Heart left ventricle (tissue), 16 donors: ENCODE measurements around the gene ARHGAP15. TPM values are rescaled to one million over a fixed set of nuclear protein-coding genes. Genes with fewer than 3 reads are reported as not detected.

ENCODE experiments used
- ATAC-seq, 4 donors: fragments of 200-7000 bp; cut with Tn5 transposase; one replicate each; pipeline ENCODE4 v1.9.1; 2020 to 2022; ENCODE audit warnings: moderate library complexity in 4 of 4, mild to moderate bottlenecking in 3 of 4, moderate number of reproducible peaks in 1 of 4
- DNase-seq, 5 donors: peaks; one replicate each; pipeline ENCODE4 v3.0.0-alpha.2; 2020
- H3K27ac ChIP-seq, 12 donors: fragments of 200-600 bp; sonication (generic) in 4 of 12; one replicate each; pipeline versions ENCODE4 v1.5.0 to v1.8.0; 2016 to 2022; ENCODE audit warnings: mild to moderate bottlenecking in 2 of 12
- H3K27me3 ChIP-seq, 9 donors: fragments of 200-600 bp; sonication (generic) in 2 of 9; one replicate each; pipeline versions ENCODE4 v1.5.1 to v1.8.0; 2016 to 2022; ENCODE audit warnings: mild to moderate bottlenecking in 3 of 9
- H3K36me3 ChIP-seq, 9 donors: fragments of 200-600 bp; sonication (generic) in 2 of 9; one replicate each; pipeline versions ENCODE4 v1.5.0 to v1.8.0; 2018 to 2022; ENCODE audit warnings: mild to moderate bottlenecking in 2 of 9
- H3K4me1 ChIP-seq, 12 donors: fragments of 200-600 bp; sonication (generic) in 4 of 12; one replicate each; pipeline versions ENCODE4 v1.5.0 to v1.8.0; 2016 to 2022; ENCODE audit warnings: mild to moderate bottlenecking in 3 of 12
- H3K4me3 ChIP-seq, 12 donors: fragments of 200-600 bp; sonication (generic) in 4 of 12; one replicate each; pipeline versions ENCODE4 v1.5.0 to v1.8.0; 2017 to 2022; ENCODE audit warnings: mild to moderate bottlenecking in 9 of 12, moderate library complexity in 4 of 12
- H3K9me3 ChIP-seq, 12 donors: fragments of 200-600 bp; sonication (generic) in 4 of 12; one replicate each; pipeline versions ENCODE4 v1.5.0 to v1.8.0; 2016 to 2022; ENCODE audit warnings: mild to moderate bottlenecking in 1 of 12
- CTCF ChIP-seq, 12 donors: fragments of 200-600 bp; sonication (generic) in 4 of 12; IDR thresholded peaks; one replicate each; pipeline versions ENCODE4 v1.5.0 to v1.8.0; 2018 to 2022; ENCODE audit warnings: antibody characterized with exemption in 12 of 12, mild to moderate bottlenecking in 5 of 12
- POLR2A ChIP-seq, 2 donors: fragments of 450-650 bp; IDR thresholded peaks; one replicate each; pipeline ENCODE4 v1.6.1; 2017; ENCODE audit warnings: antibody characterized with exemption in 2 of 2, mild to moderate bottlenecking in 2 of 2, moderate library complexity in 2 of 2
- WGBS, 4 donors: extraction: QIAGEN DNeasy Blood & Tissue Kit in 2 of 4; methylation state at CpG; one replicate each; pipeline versions ENCODE4 v1.1.5 to v1.1.7; 2013 to 2018; 5-methylcytosine and 5-hydroxymethylcytosine counted together
- intact Hi-C, 10 donors: fragments of 100-400 bp; cut with DNase I; formaldehyde crosslinking; loops; one replicate each; pipeline versions ENCODE4 v1.11.1 to v1.14.2; 2022
- polyA plus RNA-seq, 2 donors: library from polyadenylated mRNA; stranded (reverse); fragments of 200-250 nt; gene quantifications; one replicate each; pipeline ENCODE4 v1.2.3, GENCODE V29; 2013
- total RNA-seq, 9 donors: library from RNA; depleted of rRNA in 2 of 9; stranded (reverse); fragments of >200 nt in 2 of 9; fragmentation: NEBNext Ultra II Directional in 3 of 9; extraction: Animal tissue kit (Norgen Biotek cat#: 25700) in 3 of 9; gene quantifications; one replicate each; pipeline versions ENCODE4 v1.1.0 to v1.2.4, GENCODE V29; 2016 to 2023
- donor health status: ischemic (EF 13 %, LVEDD 7.1; RV severe dilation, severe dysfunction).
- donor health status: healthy with polysubstance abuse.
- donor health status: DM: no; HTN: yes; CAD: no.
- donor health status: DM: no; HTN: no; CAD: no.
- donor health status: ischemic (EF 25% LVEDD 6.9; RV normal size, moderate dysfunction).
- donor health status: ischemic (EF 25% LVEDD 5.7; RV mildly dilated, moderate dysfunction).
- donor health status: healthy.
- donor health status: DM: yes; HTN: yes; CAD: no.
- donor health status: ischemic (EF 35%, LVEDD 5.7; RV mildly dilated, moderate dysfunction).
- donor health status: nonischemic (EF 11% LVEDD 7.7; RV severe dilation, severe dysfunction).
- donor health status: DM: yes; HTN: yes; CAD: no.
- donor health status: PGD.
- donor health status: ischemic (EF 29% LVEDD 5.4; RV normal size, mild dysfunction).
- donor health status: nonischemic (EF 23%, LVEDD 6.1; RV moderate dilation, normal function).

ARHGAP15 gene
- total and polyA plus RNA-seq, 11 donors: 1.3 to 8.7 (median 3.3) TPM

- no peaks in the 10 kb centered on the region for H3K4me1 ChIP-seq
- peaks cover 0 to 2% (median 0%) of the 10 kb centered on the region in 12 donors for H3K9me3 ChIP-seq
- H3K27me3 ChIP-seq: no peaks in the 10 kb centered on the region
- H3K27ac ChIP-seq: no peak overlapping the region
- WGBS, 4 donors: 92 to 97% (median 95%) methylated on average over 2 of the region's 2 CpGs
- no peak overlapping the region for H3K4me3 ChIP-seq
- TF ChIP-seq CTCF (IDR thresholded peaks at IDR 0.05): no peak
- no peak for DNase-seq
- no peaks in the 10 kb centered on the region for H3K36me3 ChIP-seq
- no peak for ATAC-seq
- intact Hi-C loops: no loop called here
Observed at GRCh38 chr2:143417428-143417827, 288.2 kb downstream of the ARHGAP15 start.

- DNase-seq (no peak), ATAC-seq (no peak)
- Histone ChIP-seq H3K36me3 (no peaks in the 10 kb centered on the region), H3K4me1 (no peaks in the 10 kb centered on the region), H3K9me3 (peaks cover 0 to 2% (median 0%) of the 10 kb centered on the region in 12 donors), H3K4me3 (no peak overlapping the region), H3K27ac (no peak overlapping the region), H3K27me3 (no peaks in the 10 kb centered on the region)
- 59 to 63% (median 61%) methylated on average over 3 of the region's 3 CpGs for WGBS, 4 donors
- TF ChIP-seq POLR2A (IDR thresholded peaks at IDR 0.05) (no peak), CTCF (IDR thresholded peaks at IDR 0.05) (no peak)
- intact Hi-C loops: no loop called here
Observed at GRCh38 chr2:143420313-143420712, 291.1 kb downstream of the ARHGAP15 start.

- DNase-seq (no peak), ATAC-seq (no peak)
- no peak overlapping the region for H3K4me3 ChIP-seq
- TF ChIP-seq CTCF (IDR thresholded peaks at IDR 0.05) (no peak), POLR2A (IDR thresholded peaks at IDR 0.05) (no peak)
- intact Hi-C loops: no loop called here
- H3K36me3 ChIP-seq: no peaks in the 10 kb centered on the region
- no peaks in the 10 kb centered on the region for H3K9me3 ChIP-seq
- WGBS, 4 donors: 74 to 83% (median 77%) methylated on average over 3 of the region's 3 CpGs
- H3K4me1 ChIP-seq: no peaks in the 10 kb centered on the region
- no peaks in the 10 kb centered on the region for H3K27me3 ChIP-seq
- H3K27ac ChIP-seq: no peak overlapping the region
Observed at GRCh38 chr2:143422681-143423080, 293.5 kb downstream of the ARHGAP15 start.

GRCh38 chr2:143425896-143426295 lies 296.7 kb downstream of the ARHGAP15 start:
- intact Hi-C loops: no loop called here
- H3K4me1 ChIP-seq: peaks cover 0 to 9% (median 0%) of the 10 kb centered on the region in 12 donors
- 61 to 86% (median 74%) methylated on average over 1 of the region's 1 CpG for WGBS, 4 donors
- H3K27me3 ChIP-seq: no peaks in the 10 kb centered on the region
- DNase-seq: no peak
- TF ChIP-seq POLR2A (IDR thresholded peaks at IDR 0.05) (no peak), CTCF (IDR thresholded peaks at IDR 0.05) (no peak)
- H3K27ac ChIP-seq: no peak overlapping the region
- H3K9me3 ChIP-seq: no peaks in the 10 kb centered on the region
- no peak overlapping the region for H3K4me3 ChIP-seq
- ATAC-seq: no peak
- no peaks in the 10 kb centered on the region for H3K36me3 ChIP-seq
